PFSK-1 (cell line): ENCODE data around the gene FAXDC2.

Experiments
- FOXP2 ChIP-seq: optimal IDR thresholded peaks from 2 replicates; pipeline ENCODE3; 2011; ENCODE audit warnings: borderline replicate concordance, control low read depth, inconsistent platforms; ENCODE audit not compliant: insufficient read depth; ENCODE audit errors: extremely low read length, extremely low read depth
- POLR2AphosphoS5 ChIP-seq: IDR thresholded peaks from 2 replicates; pipeline ENCODE4 v1.6.1; 2012; ENCODE audit warnings: low read depth, mild to moderate bottlenecking, control low read depth, low read length, moderate library complexity

DNA sequence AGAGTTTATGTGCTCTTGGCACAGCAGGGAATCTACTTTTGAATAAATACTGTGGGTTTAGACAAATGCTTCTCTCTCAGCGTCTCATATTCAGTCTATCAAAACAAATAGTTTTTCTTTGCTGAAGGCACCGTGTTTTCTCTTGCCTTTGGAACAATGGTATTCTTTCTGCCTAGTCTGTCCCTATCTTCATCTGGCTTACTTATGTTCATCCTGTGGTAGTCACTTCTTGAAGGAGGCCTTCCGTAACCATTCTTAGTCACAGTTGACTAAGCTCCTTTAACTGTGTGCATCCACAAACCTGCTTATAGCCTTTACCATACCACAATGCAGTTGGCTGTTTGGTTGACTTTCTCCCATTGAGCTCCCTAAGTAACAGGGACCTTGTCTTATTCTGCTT is 49.3 kb downstream of the FAXDC2 start:
- TF ChIP-seq FOXP2 (no peak), POLR2AphosphoS5 (no peak)
